ENCODE data around the gene USP38.
"Not testable (repeated sequence)": the region's sequence is repeated elsewhere in the genome, so short reads cannot be mapped to it uniquely, and the experiment has no call there.

- TF ChIP-seq POLR2A (IDR thresholded peaks at IDR 0.05; ENCODE audit: extremely low read depth, insufficient read length); MYC (IDR thresholded peaks at IDR 0.05; ENCODE audit: low read depth, low read length): not testable (repeated sequence)
These were observed 83.0 kb downstream of the USP38 start for GRCh38 chr4:143267690-143268089.
